Smooth muscle cell (in vitro differentiated cells): ENCODE data around the gene SCN2B. TPM values are rescaled to one million over a fixed set of nuclear protein-coding genes. Genes with fewer than 3 reads are reported as not detected.

Experiments used
- DNase-seq: peaks from one replicate; lab custom pipeline; 2025; ENCODE audit not compliant: unreplicated experiment; lab: John Stamatoyannopoulos, UW
- H2AFZ ChIP-seq: fragments of 200-600 bp; sonication (generic); 2 replicates; pipeline ENCODE4 v1.6.0; 2016; ENCODE audit warnings: antibody characterized with exemption, low read depth, mild to moderate bottlenecking
- H3F3A ChIP-seq: fragments of 200-600 bp; sonication (generic); 2 replicates; pipeline ENCODE4 v1.6.0; 2017; ENCODE audit warnings: antibody characterized with exemption, low read depth
- H3K27ac ChIP-seq: fragments of 200-600 bp; sonication (generic); 2 replicates; pipeline ENCODE4 v1.5.1; 2016; ENCODE audit warnings: low read depth, mild to moderate bottlenecking
- H3K27me3 ChIP-seq: fragments of 200-600 bp; sonication (generic); 2 replicates; pipeline ENCODE4 v1.6.1; 2016; ENCODE audit warnings: low read depth, mild to moderate bottlenecking
- H3K36me3 ChIP-seq: fragments of 200-600 bp; sonication (generic); 2 replicates; pipeline ENCODE4 v1.5.1; 2016; ENCODE audit warnings: low read depth
- H3K4me1 ChIP-seq: fragments of 200-600 bp; sonication (generic); 2 replicates; pipeline ENCODE4 v1.5.1; 2016; ENCODE audit warnings: low read depth
- H3K4me2 ChIP-seq: fragments of 200-600 bp; sonication (generic); 2 replicates; pipeline ENCODE4 v1.6.0; 2016; ENCODE audit warnings: mild to moderate bottlenecking
- H3K4me3 ChIP-seq: fragments of 200-600 bp; sonication (generic); 2 replicates; pipeline ENCODE4 v1.5.1; 2016; ENCODE audit warnings: mild to moderate bottlenecking
- H3K79me2 ChIP-seq: fragments of 200-600 bp; sonication (generic); 2 replicates; pipeline ENCODE4 v1.6.0; 2016; ENCODE audit warnings: low read depth, mild to moderate bottlenecking
- H3K9ac ChIP-seq: fragments of 200-600 bp; sonication (generic); 2 replicates; pipeline ENCODE4 v1.6.0; 2016; ENCODE audit warnings: low read depth
- H3K9me3 ChIP-seq: fragments of 200-600 bp; sonication (generic); replicated peaks from 2 replicates; pipeline ENCODE4 v1.5.1; 2016; ENCODE audit warnings: low read depth
- H4K20me1 ChIP-seq: fragments of 200-600 bp; sonication (generic); 2 replicates; pipeline ENCODE4 v1.6.0; 2016; ENCODE audit warnings: low read depth
- WGBS: methylation state at CpG from one replicate; pipeline ENCODE4 v1.1.7; 2016; ENCODE audit warnings: low lambda C conversion rate; 5-methylcytosine and 5-hydroxymethylcytosine counted together
- polyA plus RNA-seq: library from polyadenylated mRNA; unstranded; fragments of >200 nt; fragmentation: Nextera tagmentation; extraction: Ambion mirVana; gene quantifications from 2 replicates; pipeline ENCODE4 v1.2.1, GENCODE V29; 2016
- total RNA-seq: library from RNA; depleted of rRNA; stranded (reverse); fragments of >200 nt; gene quantifications from 2 replicates; pipeline ENCODE4 v1.2.3, GENCODE V29; 2014
- TF ChIP-seq, protein P1 (sequence below): fragments of 200-600 bp; sonication (generic); IDR thresholded peaks from 2 replicates; pipeline ENCODE4 v1.5.1; 2017; ENCODE audit warnings: borderline replicate concordance, mild to moderate bottlenecking, antibody characterized with exemption; ENCODE audit not compliant: insufficient read depth, poor library complexity, severe bottlenecking

Gene SCN2B
- total and polyA plus RNA-seq, 2 experiments from 2014 or later: 0.31 to 0.40 TPM

DNA sequence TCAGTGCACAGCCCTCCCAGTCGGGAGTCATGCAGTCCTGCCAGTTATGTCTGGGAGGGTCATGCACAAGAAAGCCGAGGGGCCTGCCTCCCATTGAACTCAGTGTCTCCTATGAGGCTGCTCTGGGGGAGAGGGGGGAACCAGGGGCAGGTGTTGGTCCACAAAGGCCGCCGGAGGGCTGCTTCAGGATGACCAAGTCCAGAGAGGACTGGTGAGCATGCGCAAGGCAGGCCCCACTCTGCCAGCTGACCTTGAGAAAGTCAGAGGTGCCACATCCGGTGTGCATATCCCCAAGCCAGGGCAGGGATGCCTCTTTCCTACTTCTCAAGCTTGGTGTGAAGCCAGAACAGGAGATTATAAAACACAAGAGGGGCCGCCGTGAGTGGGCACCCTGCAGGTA lies 28.2 kb downstream of the SCN2B start:
- WGBS: 87% methylated on average over 8 of the region's 8 CpGs

GRCh38 chr11:118147502-118147901 lies 28.9 kb downstream of the SCN2B start:
- WGBS: 50% methylated on average over 3 of the region's 3 CpGs
- Histone ChIP-seq H3K27ac (no peak overlapping the region), H3F3A (no peaks in the 10 kb centered on the region), H3K9me3 (no peaks in the 10 kb centered on the region), H3K36me3 (no peaks in the 10 kb centered on the region), H3K4me1 (no peaks in the 10 kb centered on the region), H2AFZ (no peak overlapping the region), H3K79me2 (no peaks in the 10 kb centered on the region), H3K4me3 (no peak overlapping the region), H3K9ac (no peak overlapping the region), H3K27me3 (peaks cover 65% of the 10 kb centered on the region), H3K4me2 (no peak overlapping the region), H4K20me1 (no peaks in the 10 kb centered on the region)
- DNase-seq: no peak
- TF ChIP-seq, protein P1, sequence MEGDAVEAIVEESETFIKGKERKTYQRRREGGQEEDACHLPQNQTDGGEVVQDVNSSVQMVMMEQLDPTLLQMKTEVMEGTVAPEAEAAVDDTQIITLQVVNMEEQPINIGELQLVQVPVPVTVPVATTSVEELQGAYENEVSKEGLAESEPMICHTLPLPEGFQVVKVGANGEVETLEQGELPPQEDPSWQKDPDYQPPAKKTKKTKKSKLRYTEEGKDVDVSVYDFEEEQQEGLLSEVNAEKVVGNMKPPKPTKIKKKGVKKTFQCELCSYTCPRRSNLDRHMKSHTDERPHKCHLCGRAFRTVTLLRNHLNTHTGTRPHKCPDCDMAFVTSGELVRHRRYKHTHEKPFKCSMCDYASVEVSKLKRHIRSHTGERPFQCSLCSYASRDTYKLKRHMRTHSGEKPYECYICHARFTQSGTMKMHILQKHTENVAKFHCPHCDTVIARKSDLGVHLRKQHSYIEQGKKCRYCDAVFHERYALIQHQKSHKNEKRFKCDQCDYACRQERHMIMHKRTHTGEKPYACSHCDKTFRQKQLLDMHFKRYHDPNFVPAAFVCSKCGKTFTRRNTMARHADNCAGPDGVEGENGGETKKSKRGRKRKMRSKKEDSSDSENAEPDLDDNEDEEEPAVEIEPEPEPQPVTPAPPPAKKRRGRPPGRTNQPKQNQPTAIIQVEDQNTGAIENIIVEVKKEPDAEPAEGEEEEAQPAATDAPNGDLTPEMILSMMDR: no peak

More for the DNA sequence above, 28.2 kb downstream of the SCN2B start:
- no peaks in the 10 kb centered on the region for H3K36me3 ChIP-seq
- no peak for DNase-seq
- H2AFZ ChIP-seq: no peak overlapping the region
- H3K9me3 ChIP-seq: no peaks in the 10 kb centered on the region
- H3K9ac ChIP-seq: no peak overlapping the region
- H3K27me3 ChIP-seq: peaks cover 68% of the 10 kb centered on the region
- no peak overlapping the region for H3K4me2 ChIP-seq
- H3K27ac ChIP-seq: no peak overlapping the region
- TF ChIP-seq, protein P1: no peak
- H4K20me1 ChIP-seq: no peaks in the 10 kb centered on the region
- H3F3A ChIP-seq: no peaks in the 10 kb centered on the region
- H3K79me2 ChIP-seq: no peaks in the 10 kb centered on the region
- H3K4me3 ChIP-seq: no peak overlapping the region
- H3K4me1 ChIP-seq: peaks cover 3% of the 10 kb centered on the region

DNA sequence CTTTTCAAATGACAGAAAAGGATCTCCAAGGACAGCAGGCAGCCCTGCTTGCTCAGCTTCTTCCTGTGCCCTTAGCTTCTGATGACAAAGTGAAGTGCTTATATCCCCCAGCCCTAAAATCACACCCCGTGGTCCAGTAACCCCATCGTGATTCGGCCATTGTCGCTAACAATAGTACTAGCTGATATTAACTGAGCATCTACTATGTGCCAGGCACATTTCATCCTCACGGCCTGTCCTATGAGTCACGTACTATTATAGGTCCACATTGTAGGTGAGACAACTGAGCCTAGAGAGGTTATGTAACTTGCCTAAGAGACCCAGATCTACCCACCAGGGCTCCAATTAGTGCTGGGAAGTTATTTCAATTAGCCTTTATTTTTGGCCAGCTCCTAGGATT lies 29.9 kb downstream of the SCN2B start:
- Histone ChIP-seq H4K20me1 (no peaks in the 10 kb centered on the region), H2AFZ (no peak overlapping the region), H3K4me1 (no peaks in the 10 kb centered on the region), H3F3A (no peaks in the 10 kb centered on the region), H3K36me3 (no peaks in the 10 kb centered on the region), H3K4me2 (no peak overlapping the region), H3K27me3 (peaks cover 57% of the 10 kb centered on the region), H3K9me3 (no peaks in the 10 kb centered on the region), H3K27ac (no peak overlapping the region), H3K4me3 (no peak overlapping the region), H3K79me2 (no peaks in the 10 kb centered on the region), H3K9ac (no peak overlapping the region)
- TF ChIP-seq, protein P1: no peak
- DNase-seq: no peak
- 85% methylated on average over 6 of the region's 6 CpGs for WGBS
